NCI-H510A treated with DMSO at 0.1 percent for 48 hours (cell line): ENCODE measurements around the gene TTI1.
"Not testable (repeated sequence)": the region's sequence is repeated elsewhere in the genome, so short reads cannot be mapped to it uniquely, and the experiment has no call there.

Source experiments
- DNase-seq: peaks from one replicate; lab custom pipeline; 2025; lab: John Stamatoyannopoulos, UW

Gene TTI1

DNA sequence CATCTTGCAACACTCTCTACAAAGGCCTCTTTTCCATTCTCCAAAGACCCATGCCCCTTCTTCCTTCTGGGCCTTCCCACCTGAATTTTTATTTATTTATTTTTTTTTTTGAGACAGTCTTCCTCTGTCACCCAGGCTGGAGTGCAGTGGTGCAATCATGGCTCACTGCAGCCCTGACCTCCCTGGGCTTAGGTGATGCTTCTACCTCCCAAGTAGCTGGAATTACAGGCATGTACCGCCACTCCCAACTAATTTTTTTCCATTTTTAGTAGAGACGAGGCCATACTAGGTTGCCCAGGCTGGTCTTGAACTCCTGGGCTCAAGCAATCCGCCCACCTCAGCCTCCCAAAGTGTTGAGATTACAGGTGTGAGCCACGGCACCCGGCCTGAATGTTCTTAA lies 23.8 kb downstream of the TTI1 start:
- not testable (repeated sequence) for DNase-seq

DNA sequence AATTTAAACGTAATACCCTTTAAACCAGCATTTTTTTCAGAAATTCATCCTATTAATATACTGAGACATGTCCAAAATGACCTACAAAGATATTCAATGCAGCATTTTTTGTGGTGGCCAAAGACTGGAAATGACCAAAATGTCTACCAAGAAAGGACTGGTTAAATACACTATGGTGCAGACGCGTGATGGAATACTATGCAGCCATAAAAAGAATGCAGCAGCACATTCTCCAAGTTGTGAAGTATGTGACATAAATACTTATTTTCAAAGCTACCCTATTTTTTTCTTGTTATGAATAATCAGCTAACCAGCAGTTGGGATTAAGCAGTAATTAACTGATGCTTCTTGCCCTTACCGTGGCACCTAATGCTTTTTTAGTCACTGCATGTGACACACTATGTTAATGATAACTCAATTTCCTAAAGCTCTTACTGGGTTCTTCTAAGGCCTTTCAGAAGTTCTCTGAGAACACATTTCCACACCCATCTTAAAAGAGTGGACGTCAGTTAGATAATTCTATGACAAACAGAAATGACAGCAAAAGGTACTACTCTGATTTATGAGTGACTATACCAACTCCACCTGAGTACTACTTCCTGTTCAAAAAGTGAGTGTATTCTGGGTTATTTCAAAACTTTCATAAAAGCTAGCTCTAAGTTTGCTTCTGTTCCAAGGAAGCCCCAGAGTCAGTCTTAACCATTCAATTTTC lies 24.9 kb downstream of the TTI1 start:
- no peak for DNase-seq

DNA sequence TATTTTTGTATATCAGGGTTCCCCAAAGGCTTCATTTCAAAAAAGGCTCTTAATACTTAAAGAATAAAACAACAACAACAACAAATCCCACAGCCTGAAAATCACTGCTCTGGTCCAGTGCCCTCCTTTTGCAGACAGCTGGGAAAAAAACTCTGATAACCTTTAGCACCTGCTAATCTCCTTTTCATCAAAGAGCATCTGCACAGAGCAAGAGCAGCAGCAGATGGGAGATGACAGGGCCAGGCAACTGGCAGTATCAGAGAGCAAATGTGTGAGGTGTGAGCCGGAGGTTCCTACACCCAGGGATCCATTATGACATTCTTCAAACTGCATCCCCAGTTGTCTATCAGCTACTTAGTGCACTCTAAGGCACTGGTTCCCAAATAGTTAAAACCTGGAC lies 25.7 kb downstream of the TTI1 start:
- DNase-seq: no peak

DNA sequence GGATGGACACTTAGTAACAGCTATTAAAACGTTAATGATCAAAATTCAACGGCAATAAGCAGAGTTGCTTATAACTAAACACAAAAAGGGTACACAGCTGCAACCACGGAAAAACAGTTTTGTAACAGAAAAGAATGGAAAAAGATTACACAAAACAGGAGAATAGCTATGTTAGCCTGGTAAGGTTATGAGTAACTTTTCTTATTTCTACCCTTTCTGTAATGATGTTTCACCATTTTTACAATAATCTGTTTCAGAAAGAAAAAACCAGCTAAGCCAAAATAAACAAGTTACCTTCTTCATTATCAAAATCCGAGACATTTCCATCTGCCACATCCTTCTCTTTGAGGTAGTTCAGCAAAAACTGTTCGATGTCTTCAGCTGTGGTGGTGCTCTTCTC lies 27.4 kb downstream of the TTI1 start:
- no peak for DNase-seq

DNA sequence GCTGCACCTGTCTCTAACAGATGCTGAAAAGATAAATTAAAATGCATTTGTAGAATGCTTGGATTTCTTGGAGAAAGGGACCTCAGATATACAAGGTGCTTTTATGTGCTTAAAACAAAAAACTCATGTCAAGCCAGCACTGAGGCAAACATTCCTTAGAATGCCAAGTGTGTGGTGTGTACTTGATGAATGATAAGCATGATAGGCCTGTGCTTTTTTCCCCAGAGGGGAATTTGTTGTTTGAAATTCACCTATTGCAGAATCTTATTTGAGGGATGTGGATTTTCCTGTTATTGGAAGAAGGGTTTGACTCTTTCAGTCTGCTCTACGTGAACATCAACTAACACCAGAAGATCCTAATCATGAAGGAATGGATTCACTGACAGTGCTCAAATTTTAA lies 28.8 kb downstream of the TTI1 start:
- no peak for DNase-seq

DNA sequence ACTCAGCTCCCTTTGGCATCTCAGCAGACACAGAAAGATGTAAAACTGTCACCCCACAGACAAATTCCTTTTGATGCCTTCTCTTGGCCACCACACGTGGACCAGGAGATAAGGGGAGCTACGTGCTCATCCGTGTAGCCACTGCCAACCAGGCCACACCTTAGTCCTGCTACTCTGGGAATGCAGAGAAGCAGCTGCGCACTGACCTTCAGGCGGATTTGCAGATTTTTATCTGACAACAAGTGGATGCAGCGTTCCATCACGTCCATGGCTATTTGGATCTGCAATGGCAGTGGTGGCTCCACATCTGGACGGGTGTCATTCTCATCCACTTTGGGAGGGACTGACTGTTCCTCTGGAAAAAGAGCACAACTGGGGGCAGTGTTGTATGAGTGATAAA lies 30.8 kb downstream of the TTI1 start:
- DNase-seq: no peak

DNA sequence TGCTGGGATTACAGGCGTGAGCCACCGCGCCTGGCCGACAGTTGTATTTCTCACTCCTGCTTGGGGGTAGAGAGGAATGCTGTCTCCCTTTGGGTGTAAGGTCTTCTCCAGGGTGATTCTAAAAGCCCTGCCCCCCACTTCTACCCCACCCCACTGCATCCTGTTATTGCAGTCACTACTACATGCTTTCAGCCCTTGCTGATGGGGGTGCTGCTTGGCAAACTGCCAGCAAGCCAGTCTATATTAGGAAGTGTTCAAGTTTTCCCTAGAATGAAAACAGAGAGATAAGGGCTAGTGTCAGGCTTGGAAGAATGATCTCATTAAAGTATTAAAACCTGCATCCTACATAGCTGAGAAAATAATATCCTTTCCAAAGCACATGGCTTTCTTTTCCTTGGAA lies 31.3 kb downstream of the TTI1 start:
- DNase-seq: no peak

DNA sequence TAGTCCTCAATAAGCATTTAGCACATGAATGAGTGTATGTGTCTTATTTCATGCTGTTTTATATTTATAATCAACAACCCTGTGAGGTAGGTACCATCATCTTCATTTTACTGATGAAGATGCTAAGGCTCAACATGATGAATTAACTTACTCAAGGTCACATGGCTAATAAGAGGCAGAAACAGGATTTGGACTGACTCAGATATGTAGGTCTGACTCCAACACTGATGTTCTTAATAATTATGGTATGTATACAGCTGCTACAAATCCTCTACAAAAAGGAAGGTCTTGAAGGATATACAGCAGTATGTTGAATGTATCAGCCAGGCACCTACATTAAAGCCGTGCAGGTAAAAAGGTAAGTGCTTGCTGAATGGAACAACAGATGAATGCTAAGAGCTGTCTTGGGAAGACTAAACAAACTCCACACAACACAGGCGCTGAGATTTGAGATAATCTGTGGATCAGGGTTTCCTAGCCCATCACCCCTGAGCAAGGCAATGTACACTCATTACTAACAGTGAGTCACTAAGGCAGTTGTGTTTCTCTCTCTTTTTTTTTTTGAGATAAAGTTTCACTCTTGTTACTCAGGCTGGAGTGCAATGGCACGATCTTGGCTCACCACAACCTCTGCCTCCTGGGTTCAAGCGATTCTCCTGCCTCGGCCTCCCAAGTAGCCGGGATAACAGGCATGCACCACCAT lies 31.9 kb downstream of the TTI1 start:
- DNase-seq: no peak

DNA sequence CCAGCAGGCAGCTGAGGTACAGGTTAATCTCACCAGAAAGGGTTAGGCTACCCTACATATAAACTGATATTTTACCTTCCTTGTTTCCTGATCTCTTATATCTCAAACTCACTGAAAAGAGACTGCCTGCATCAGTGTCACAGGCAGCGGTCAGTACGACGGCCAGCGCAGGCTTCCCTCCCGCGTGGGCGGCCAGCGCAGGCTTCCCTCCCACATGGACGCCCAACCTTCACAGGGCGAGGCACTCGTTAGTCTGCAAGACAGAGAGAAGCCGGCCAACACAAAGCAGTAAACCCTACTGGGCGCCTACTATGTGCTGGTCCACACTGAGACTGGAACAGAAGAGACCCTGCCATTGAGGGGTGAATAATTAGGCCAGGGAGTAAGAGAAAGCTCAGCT lies 33.0 kb downstream of the TTI1 start:
- no peak for DNase-seq

DNA sequence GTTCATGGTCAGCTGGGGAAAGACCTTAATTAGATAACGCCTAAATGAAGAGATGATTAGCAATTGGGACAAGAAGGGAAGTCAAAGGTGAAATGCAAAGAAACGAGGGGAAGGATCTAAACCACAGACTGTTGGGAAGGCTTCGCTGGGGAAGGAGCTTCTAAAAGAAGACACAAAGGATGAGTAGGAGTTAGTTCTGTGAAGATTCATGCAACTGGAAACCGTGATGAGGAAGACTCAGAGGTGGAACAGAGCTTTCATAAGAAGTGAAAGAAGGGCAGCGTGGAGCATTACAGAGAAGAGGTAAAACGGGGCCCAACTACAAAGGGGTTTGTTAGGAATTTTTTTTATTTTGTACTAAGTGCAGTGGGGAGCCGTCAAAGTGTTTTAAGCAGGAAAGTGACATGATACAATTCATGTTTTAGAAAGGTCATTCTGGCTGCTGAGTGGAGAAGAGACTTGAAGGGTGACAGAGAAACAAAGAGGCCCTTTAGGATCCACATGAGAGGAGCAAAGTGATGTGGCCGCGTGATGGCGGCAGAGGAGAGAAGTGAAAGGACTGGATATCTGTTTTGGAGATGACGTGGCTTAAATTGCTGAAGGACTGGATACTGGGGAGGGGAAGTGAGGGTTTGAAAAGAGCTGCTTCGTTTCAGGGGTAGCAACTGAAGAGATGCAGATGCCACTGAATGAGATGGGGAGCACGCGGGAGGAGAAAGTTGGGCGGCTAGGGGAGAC lies 33.6 kb downstream of the TTI1 start:
- no peak for DNase-seq

DNA sequence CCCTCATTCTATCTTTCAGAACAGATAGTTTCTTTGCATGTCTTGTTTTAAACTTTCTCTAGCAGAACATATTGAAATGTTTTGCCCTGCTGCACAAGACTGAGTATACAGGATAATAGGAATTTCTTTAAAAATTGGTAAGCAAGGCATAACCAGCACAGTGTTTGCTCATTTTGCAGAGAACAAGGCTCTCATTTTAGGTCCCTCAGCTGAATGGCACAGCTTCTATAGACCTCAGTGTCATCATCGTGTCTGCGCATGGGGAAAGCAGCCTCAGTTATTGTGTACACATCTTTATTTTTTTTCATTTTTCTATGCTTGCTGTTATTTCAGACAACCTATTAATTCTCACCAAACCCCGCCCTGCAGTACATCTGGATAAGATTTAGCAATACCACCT lies 35.7 kb downstream of the TTI1 start:
- DNase-seq: no peak

DNA sequence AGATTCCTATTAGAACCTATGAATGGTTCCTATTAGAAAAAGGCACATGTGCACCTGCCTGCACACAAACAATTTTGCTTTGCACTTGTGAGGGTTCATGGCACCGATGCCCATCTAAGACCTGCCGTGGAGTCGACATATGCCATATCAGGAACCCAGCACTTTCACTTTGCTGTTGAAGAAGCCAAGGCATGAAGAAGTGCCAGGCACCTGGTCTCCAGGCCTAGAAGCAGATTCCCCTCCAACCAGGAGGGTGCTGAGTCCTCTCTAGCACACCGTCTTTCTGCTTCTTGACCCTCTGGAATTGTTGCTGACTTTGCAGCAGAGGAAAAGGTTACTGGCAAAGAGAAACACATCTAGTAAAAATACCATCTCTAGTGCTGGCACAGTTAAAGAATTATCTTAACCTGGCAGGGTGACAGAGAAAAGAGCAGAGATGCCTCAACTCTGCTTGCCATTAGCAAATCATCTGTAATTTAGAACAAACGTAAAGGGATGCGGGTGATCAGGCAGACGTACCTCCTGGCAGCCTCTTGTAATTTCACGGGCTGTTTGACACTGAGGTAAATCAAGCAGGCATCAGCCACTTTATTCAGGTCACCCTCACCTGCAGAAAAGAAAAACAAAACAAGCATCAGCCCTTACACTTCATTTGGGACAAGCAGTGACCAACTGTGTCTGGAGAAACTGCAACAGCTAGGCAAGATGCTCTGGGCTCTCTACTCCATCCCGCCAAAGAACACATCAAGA lies 37.2 kb downstream of the TTI1 start:
- DNase-seq: peak; percentile 34

DNA sequence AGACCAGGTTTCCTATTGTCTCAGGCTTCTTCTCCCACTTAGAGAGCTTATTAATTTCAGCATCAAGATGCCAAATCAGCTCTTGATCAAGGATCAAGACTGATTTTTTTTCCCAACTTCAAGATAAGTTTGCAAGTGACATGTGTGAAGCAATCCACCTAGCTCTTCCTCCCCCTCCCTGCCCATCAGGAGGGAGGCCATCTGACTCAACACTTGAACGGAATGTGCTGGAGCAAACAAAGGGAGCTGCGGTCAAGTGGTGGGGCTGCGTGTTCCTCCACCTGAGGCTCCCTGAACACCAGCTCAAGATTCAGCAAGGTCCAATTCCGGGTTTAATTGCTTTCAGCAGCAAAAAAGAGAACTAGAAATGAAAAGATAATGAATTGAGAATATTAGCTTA lies 38.7 kb downstream of the TTI1 start:
- peak; percentile 48 for DNase-seq

DNA sequence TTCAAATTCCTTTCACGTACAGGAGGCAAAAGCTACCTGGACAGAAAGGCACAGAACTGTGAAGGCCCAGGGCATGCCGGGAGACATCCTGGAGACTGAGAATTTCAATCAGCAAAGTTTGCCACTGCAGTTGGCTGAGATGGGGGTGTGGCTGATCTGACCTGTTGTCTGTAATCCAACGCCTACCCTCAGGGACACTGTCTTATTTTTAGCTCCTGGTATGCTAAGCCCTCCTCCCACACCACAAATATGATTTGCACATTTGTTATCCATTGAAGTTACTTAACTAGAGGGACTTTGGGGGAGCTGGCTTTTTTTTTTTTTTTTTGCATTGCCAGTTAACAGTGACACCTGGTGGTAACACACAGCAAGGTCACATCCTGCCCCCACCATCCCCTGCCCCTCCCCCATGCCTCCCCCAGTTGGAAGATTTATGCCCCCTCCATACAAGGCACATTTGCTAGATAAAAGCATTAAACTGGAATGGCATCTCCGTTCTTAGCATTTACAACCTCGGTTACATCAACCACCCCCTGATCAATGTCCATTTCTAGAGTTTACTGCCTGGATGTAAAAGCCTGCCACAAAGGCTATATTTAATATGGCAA lies 40.4 kb downstream of the TTI1 start:
- DNase-seq: peak; percentile 5

DNA sequence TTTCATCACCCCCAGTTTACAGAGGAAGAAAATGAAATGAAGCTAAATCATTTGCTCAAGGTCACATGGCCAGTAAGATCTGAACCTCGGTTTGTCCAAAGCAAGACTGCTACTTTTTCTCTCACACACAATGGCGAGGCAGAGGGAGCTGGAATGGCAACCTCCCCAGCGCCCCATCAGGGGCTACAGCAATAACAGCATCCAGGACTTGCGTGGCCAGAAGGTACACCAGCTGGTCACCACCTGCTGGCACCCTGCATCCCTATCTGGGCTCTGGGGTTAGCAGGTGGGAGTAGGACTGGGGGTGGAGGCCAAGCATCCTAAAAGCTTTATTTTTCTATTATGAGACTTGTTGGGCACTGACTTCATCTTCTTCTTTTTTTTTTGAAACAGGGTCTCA lies 41.3 kb downstream of the TTI1 start:
- no peak for DNase-seq

DNA sequence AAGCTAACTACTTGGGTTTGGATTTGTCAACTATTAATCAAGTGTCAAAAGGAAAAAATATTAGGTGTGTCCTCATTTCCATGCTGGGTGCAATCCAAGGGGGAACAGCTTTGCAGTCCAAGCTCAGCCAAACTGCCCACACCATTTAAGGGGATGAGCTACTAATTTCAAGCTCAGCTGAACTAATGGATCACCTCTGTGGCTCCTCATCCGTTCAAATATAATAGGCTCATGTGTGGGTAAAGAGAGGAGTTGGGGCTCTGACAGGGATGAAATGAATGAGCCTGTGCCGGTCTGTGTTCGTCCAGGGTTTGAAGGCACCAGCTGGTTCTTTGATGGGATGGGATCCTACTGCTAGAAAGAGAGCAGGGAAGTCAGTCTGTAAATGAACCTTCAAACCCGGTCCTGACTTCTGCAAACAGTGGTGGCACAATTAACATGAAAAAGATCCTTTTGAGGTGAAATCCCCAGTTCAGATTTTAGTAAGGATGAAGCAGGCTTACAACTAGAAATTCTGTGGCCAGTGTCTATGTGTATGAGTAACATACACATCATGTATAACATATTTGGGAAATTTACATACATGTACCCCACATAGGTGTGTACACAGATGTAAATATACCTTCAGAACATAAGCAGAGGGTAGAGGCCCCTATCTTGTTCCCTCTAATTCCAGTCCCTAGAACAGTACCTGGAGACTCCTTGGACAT lies 41.9 kb downstream of the TTI1 start:
- no peak for DNase-seq

DNA sequence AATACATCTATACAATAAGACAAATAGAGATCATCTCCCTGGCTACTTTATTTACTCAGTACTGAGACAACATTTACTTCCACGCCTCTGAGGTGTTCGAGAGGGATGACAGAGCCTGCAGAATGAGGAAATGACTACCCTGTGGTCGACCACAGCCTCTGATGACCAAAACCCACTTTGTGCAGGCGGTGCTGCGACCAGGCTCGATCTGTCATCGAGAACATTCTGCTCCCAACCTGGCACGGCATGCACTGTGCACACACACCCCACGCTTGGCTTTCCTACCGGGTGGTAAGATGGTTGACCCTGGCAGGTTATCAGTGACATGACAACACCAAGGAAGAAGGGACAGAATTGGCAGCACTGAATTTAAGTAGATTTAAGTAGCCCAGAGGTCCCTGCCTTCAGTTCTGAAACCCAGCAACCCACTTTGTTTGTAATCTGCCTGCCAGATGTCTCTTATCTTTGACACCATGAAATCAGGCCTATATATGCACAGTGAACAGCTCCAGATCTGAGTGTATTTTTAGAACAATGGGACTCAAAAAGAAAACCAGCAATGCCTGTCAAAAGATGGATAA lies 42.6 kb downstream of the TTI1 start:
- peak; percentile 48 for DNase-seq

DNA sequence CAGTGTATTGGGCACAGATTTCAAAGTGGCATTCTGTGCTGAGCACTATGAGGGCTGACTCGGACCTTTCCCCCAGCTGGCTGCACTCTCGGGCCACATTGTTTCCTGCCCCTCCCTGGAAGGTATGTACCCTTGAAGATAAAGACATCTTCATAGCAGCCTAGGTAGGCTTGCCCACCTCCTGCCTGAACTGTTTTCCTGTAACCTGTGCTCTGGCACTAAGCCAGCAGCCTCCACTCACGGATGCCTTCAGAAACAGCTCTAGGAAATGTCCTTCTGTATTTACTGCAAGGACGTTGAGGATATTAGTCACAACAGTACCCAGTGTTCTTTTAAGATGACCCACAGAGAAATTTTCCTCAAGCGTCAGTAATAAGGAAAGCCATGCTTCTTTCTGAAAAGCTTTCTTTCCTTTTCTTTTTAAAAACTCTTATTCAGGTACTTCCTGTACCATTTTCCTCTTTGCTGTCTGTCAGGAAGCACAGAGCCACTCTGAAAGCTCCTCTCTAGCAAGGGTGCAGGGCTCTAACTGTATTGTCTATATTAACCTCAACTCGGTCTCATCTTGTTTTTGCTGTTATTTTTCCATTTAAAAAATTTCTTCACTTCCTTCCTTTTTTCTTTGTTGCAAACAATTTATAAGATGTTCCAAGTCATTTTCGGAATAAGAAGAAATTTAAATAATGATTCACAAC lies 43.5 kb downstream of the TTI1 start:
- DNase-seq: no peak

DNA sequence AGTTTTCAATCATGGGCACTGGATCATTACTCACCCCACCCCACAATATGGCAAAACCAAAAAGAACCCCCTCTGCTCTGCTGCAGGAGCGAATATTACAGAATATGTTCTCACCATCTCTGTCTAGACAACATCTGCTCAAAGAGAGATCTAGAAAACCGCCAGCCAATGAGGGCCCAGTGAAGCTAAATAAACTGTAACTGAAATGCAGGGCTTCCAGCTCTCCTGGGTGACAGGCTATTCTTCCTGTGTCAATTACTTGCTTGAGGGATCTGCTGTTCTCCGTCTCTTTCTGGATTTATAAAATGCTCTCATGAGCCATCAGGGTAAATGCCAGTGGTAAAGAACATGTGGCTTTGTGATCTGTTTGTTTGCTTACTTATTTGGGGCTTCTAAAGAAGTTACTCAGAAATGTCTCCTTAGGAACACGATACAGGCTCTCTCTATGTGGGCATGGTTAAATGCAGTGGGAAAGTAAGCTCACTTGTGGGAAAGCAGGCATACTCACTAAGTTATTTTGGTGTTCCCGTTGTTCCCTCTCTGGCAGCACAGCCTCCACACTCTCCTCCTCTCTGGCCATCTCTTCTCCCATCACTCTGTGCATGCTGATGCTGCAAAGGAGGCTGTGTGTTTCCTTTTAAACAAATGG lies 44.8 kb downstream of the TTI1 start:
- DNase-seq: no peak
